ENCODE results near the gene ADGRD2.

Gene ADGRD2

GRCh38 chr9:124462739-124463138, 12.5 kb downstream of the ADGRD2 start:
- Histone ChIP-seq H3K4me3 (ENCODE audit: low read depth in 1 of 2, low read length in 2 of 2) (no peak overlapping the region), H3K9ac (ENCODE audit: low read length) (no peak overlapping the region), H3K36me3 (ENCODE audit: insufficient read depth, low read length) (no peaks in the 10 kb centered on the region), H3K27me3 (ENCODE audit: control insufficient read depth in 1 of 2, insufficient read depth in 2 of 2, low read length in 2 of 2) (no peaks in the 10 kb centered on the region), H3K4me1 (ENCODE audit: insufficient read depth, low read length) (no peaks in the 10 kb centered on the region), H3K9me3 (ENCODE audit: low read length) (no peaks in the 10 kb centered on the region), H3K27ac (ENCODE audit: low read depth, low read length) (no peak overlapping the region)

- Histone ChIP-seq H3K36me3 (ENCODE audit: insufficient read depth, low read length) (no peaks in the 10 kb centered on the region), H3K4me3 (ENCODE audit: low read depth in 1 of 2, low read length in 2 of 2) (no peak overlapping the region), H3K27ac (ENCODE audit: low read depth, low read length) (no peak overlapping the region), H3K27me3 (ENCODE audit: control insufficient read depth in 1 of 2, insufficient read depth in 2 of 2, low read length in 2 of 2) (no peaks in the 10 kb centered on the region), H3K4me1 (ENCODE audit: insufficient read depth, low read length) (no peaks in the 10 kb centered on the region), H3K9me3 (ENCODE audit: low read length) (no peaks in the 10 kb centered on the region), H3K9ac (ENCODE audit: low read length) (no peak overlapping the region)
Observed at GRCh38 chr9:124465736-124466135, 15.5 kb downstream of the ADGRD2 start.

GRCh38 chr9:124467410-124468060, 17.3 kb downstream of the ADGRD2 start:
- no peaks in the 10 kb centered on the region for H3K27me3 ChIP-seq (ENCODE audit: control insufficient read depth in 1 of 2, insufficient read depth in 2 of 2, low read length in 2 of 2)
- no peaks in the 10 kb centered on the region for H3K9me3 ChIP-seq (ENCODE audit: low read length)
- H3K27ac ChIP-seq (ENCODE audit: low read depth, low read length), result no peak overlapping the region
- no peaks in the 10 kb centered on the region for H3K36me3 ChIP-seq (ENCODE audit: insufficient read depth, low read length)
- no peaks in the 10 kb centered on the region for H3K4me1 ChIP-seq (ENCODE audit: insufficient read depth, low read length)
- no peak overlapping the region for H3K4me3 ChIP-seq (ENCODE audit: low read depth in 1 of 2, low read length in 2 of 2)
- H3K9ac ChIP-seq (ENCODE audit: low read length), result no peak overlapping the region

GRCh38 chr9:124468061-124468740, 17.9 kb downstream of the ADGRD2 start:
- Histone ChIP-seq H3K36me3 (ENCODE audit: insufficient read depth, low read length) (no peaks in the 10 kb centered on the region), H3K4me3 (ENCODE audit: low read depth in 1 of 2, low read length in 2 of 2) (no peak overlapping the region), H3K4me1 (ENCODE audit: insufficient read depth, low read length) (no peaks in the 10 kb centered on the region), H3K27ac (ENCODE audit: low read depth, low read length) (no peak overlapping the region), H3K27me3 (ENCODE audit: control insufficient read depth in 1 of 2, insufficient read depth in 2 of 2, low read length in 2 of 2) (no peaks in the 10 kb centered on the region), H3K9ac (ENCODE audit: low read length) (no peak overlapping the region), H3K9me3 (ENCODE audit: low read length) (no peaks in the 10 kb centered on the region)

- Histone ChIP-seq H3K27ac (ENCODE audit: low read depth, low read length) (no peak overlapping the region), H3K4me1 (ENCODE audit: insufficient read depth, low read length) (no peaks in the 10 kb centered on the region), H3K4me3 (ENCODE audit: low read depth in 1 of 2, low read length in 2 of 2) (no peak overlapping the region), H3K9ac (ENCODE audit: low read length) (no peak overlapping the region), H3K27me3 (ENCODE audit: control insufficient read depth in 1 of 2, insufficient read depth in 2 of 2, low read length in 2 of 2) (no peaks in the 10 kb centered on the region), H3K9me3 (ENCODE audit: low read length) (no peaks in the 10 kb centered on the region), H3K36me3 (ENCODE audit: insufficient read depth, low read length) (no peaks in the 10 kb centered on the region)
Observed at GRCh38 chr9:124469011-124469832, 19.0 kb downstream of the ADGRD2 start.

- H3K9me3 ChIP-seq (ENCODE audit: low read length), result no peaks in the 10 kb centered on the region
- H3K36me3 ChIP-seq (ENCODE audit: insufficient read depth, low read length), result no peaks in the 10 kb centered on the region
- peaks cover 0 to 4% of the 10 kb centered on the region in 2 donors for H3K27me3 ChIP-seq (ENCODE audit: control insufficient read depth in 1 of 2, insufficient read depth in 2 of 2, low read length in 2 of 2)
- no peak overlapping the region for H3K9ac ChIP-seq (ENCODE audit: low read length)
- H3K4me1 ChIP-seq (ENCODE audit: insufficient read depth, low read length), result no peaks in the 10 kb centered on the region
- H3K4me3 ChIP-seq (ENCODE audit: low read depth in 1 of 2, low read length in 2 of 2), result no peak overlapping the region
- no peak overlapping the region for H3K27ac ChIP-seq (ENCODE audit: low read depth, low read length)
Observed at GRCh38 chr9:124470306-124470705, 20.1 kb downstream of the ADGRD2 start.

DNA sequence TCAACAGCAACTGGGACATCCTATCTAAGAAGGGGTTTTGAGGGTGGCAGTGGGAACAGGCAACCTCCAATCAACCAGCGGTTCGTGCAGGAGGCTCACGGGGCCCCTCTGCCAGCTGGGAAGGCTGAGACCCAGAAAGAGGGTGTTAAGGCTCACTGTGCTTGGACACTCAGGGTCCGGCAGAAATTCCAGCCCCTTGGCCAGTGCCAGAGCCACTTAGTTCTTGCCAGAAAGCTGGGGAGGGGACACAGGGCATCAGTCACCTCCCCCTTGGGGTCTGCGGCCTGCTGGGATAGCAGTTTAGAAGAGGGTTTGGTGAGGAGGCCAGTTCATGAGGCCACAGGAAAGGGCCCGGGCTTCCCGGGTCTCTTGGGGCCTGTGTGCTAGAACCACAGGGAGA, 20.5 kb downstream of the ADGRD2 start:
- peaks cover 0 to 8% of the 10 kb centered on the region in 2 donors for H3K27me3 ChIP-seq (ENCODE audit: control insufficient read depth in 1 of 2, insufficient read depth in 2 of 2, low read length in 2 of 2)

GRCh38 chr9:124471761-124472160, 21.5 kb downstream of the ADGRD2 start:
- H3K36me3 ChIP-seq (ENCODE audit: insufficient read depth, low read length), result no peaks in the 10 kb centered on the region
- no peak overlapping the region for H3K4me3 ChIP-seq (ENCODE audit: low read depth in 1 of 2, low read length in 2 of 2)
- H3K9me3 ChIP-seq (ENCODE audit: low read length), result no peaks in the 10 kb centered on the region
- H3K27me3 ChIP-seq (ENCODE audit: control insufficient read depth in 1 of 2, insufficient read depth in 2 of 2, low read length in 2 of 2), result peaks cover under 1 to 19% of the 10 kb centered on the region in 2 donors
- no peaks in the 10 kb centered on the region for H3K4me1 ChIP-seq (ENCODE audit: insufficient read depth, low read length)
- H3K27ac ChIP-seq (ENCODE audit: low read depth, low read length), result no peak overlapping the region
- no peak overlapping the region for H3K9ac ChIP-seq (ENCODE audit: low read length)

More for the DNA sequence above, 20.5 kb downstream of the ADGRD2 start:
- Histone ChIP-seq H3K4me1 (ENCODE audit: insufficient read depth, low read length) (no peaks in the 10 kb centered on the region), H3K4me3 (ENCODE audit: low read depth in 1 of 2, low read length in 2 of 2) (no peak overlapping the region), H3K9me3 (ENCODE audit: low read length) (no peaks in the 10 kb centered on the region), H3K36me3 (ENCODE audit: insufficient read depth, low read length) (no peaks in the 10 kb centered on the region), H3K27ac (ENCODE audit: low read depth, low read length) (no peak overlapping the region), H3K9ac (ENCODE audit: low read length) (no peak overlapping the region)

DNA sequence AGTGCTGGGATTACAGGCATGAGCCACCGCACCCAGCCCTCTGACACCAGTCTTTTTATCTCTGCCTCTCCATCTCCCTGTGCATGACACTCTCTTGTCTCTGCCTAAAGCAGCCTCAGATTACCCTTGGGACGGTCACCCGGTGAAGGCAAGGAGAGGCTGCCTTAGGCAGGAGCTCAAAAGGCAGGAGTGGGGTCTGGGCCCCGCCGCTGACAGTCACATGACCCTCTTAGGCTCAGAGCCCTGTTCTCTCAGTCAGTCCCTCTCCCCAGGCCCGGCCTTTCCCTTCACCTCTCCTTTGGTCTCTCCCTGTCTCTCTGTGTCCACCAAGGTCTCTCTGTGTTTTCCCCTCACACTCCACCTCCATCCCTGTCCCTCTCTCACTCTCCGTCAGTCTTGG, 22.5 kb downstream of the ADGRD2 start:
- Histone ChIP-seq H3K27me3 (ENCODE audit: control insufficient read depth in 1 of 2, insufficient read depth in 2 of 2, low read length in 2 of 2) (peaks cover 5 to 29% of the 10 kb centered on the region in 2 donors), H3K4me3 (ENCODE audit: low read depth in 1 of 2, low read length in 2 of 2) (no peak overlapping the region), H3K36me3 (ENCODE audit: insufficient read depth, low read length) (no peaks in the 10 kb centered on the region), H3K9me3 (ENCODE audit: low read length) (no peaks in the 10 kb centered on the region), H3K4me1 (ENCODE audit: insufficient read depth, low read length) (no peaks in the 10 kb centered on the region), H3K27ac (ENCODE audit: low read depth, low read length) (no peak overlapping the region), H3K9ac (ENCODE audit: low read length) (no peak overlapping the region)

- Histone ChIP-seq H3K9ac (ENCODE audit: low read length) (no peak overlapping the region), H3K27ac (ENCODE audit: low read depth, low read length) (no peak overlapping the region), H3K27me3 (ENCODE audit: control insufficient read depth in 1 of 2, insufficient read depth in 2 of 2, low read length in 2 of 2) (peaks cover 5 to 34% of the 10 kb centered on the region in 2 donors), H3K9me3 (ENCODE audit: low read length) (no peaks in the 10 kb centered on the region), H3K4me3 (ENCODE audit: low read depth in 1 of 2, low read length in 2 of 2) (no peak overlapping the region), H3K4me1 (ENCODE audit: insufficient read depth, low read length) (no peaks in the 10 kb centered on the region), H3K36me3 (ENCODE audit: insufficient read depth, low read length) (no peaks in the 10 kb centered on the region)
Observed at GRCh38 chr9:124473310-124473709, 23.1 kb downstream of the ADGRD2 start.

DNA sequence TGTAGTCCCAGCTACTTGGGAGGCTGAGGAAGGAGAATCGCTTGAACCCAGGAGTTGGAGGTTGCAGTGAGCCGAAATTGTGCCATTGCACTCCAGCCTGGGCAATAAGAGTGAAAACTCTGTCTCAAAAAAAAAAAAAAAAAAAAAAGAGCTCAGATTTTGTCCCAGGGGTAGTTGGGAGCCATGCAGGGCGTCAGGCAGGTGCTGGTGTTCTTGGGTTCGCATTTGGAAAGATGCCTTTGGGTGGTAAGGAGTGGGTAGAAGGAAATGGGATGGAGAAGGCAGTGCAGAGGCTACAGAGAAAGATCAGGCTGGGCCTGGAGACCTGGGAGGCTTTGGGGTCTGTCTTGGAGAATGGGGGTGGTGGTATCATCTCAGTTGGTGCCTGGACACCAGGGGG, 23.9 kb downstream of the ADGRD2 start:
- Histone ChIP-seq H3K4me1 (ENCODE audit: insufficient read depth, low read length) (no peaks in the 10 kb centered on the region), H3K27ac (ENCODE audit: low read depth, low read length) (no peak overlapping the region), H3K9ac (ENCODE audit: low read length) (no peak overlapping the region), H3K36me3 (ENCODE audit: insufficient read depth, low read length) (no peaks in the 10 kb centered on the region), H3K9me3 (ENCODE audit: low read length) (no peaks in the 10 kb centered on the region), H3K27me3 (ENCODE audit: control insufficient read depth in 1 of 2, insufficient read depth in 2 of 2, low read length in 2 of 2) (peaks cover 5 to 42% of the 10 kb centered on the region in 2 donors), H3K4me3 (ENCODE audit: low read depth in 1 of 2, low read length in 2 of 2) (no peak overlapping the region)

All from muscle layer of colon (tissue), 2 donors.